ENCODE data around the gene UBN2.

- no peak for TF ChIP-seq CTCF (IDR thresholded peaks at IDR 0.05)
- no peak for TF ChIP-seq POLR2A (IDR thresholded peaks at IDR 0.05)
Measured at GRCh38 chr7:139345042-139345441, 114.0 kb downstream of the UBN2 start.

Measured in esophagus squamous epithelium (tissue), 4 donors.